ENCODE data around the gene PHACTR1.

The PHACTR1 gene

DNA sequence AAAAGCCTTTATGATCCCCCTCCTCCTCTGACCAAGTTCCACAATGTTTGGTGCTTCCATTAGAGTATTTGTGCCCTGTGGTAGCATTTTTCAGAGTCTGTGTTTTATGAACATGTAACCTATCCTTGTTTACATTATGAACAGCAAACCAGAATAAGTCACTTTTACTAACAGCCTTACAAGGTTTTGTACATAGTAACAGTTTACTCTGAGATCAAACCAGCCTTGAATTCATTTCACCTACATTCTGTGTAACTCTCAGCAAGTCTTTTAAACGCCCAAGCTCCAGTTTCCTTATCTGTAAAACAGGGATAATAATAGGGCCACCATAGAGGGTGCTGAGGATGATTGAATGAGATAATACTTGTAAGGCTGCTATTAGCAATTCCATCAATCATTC is 175.0 kb downstream of the PHACTR1 start:
- H3K27ac ChIP-seq (replicated peaks) = no peak overlapping the region
- no peak for DNase-seq (ENCODE audit: low read depth in 1 of 2, low spot score in 1 of 2)
- no peak for TF ChIP-seq GABPA (IDR thresholded peaks at IDR 0.05; ENCODE audit: low read depth)
- no peak for TF ChIP-seq POLR2AphosphoS5 (IDR thresholded peaks at IDR 0.05; ENCODE audit: low read depth)
- TF ChIP-seq, protein P1, sequence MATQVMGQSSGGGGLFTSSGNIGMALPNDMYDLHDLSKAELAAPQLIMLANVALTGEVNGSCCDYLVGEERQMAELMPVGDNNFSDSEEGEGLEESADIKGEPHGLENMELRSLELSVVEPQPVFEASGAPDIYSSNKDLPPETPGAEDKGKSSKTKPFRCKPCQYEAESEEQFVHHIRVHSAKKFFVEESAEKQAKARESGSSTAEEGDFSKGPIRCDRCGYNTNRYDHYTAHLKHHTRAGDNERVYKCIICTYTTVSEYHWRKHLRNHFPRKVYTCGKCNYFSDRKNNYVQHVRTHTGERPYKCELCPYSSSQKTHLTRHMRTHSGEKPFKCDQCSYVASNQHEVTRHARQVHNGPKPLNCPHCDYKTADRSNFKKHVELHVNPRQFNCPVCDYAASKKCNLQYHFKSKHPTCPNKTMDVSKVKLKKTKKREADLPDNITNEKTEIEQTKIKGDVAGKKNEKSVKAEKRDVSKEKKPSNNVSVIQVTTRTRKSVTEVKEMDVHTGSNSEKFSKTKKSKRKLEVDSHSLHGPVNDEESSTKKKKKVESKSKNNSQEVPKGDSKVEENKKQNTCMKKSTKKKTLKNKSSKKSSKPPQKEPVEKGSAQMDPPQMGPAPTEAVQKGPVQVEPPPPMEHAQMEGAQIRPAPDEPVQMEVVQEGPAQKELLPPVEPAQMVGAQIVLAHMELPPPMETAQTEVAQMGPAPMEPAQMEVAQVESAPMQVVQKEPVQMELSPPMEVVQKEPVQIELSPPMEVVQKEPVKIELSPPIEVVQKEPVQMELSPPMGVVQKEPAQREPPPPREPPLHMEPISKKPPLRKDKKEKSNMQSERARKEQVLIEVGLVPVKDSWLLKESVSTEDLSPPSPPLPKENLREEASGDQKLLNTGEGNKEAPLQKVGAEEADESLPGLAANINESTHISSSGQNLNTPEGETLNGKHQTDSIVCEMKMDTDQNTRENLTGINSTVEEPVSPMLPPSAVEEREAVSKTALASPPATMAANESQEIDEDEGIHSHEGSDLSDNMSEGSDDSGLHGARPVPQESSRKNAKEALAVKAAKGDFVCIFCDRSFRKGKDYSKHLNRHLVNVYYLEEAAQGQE (IDR thresholded peaks at IDR 0.05; ENCODE audit: insufficient replicate concordance, low read depth) = no peak
- no peak for TF ChIP-seq SPI1 (IDR thresholded peaks at IDR 0.05; ENCODE audit: borderline replicate concordance, low read depth)
- TF ChIP-seq, protein P2, sequence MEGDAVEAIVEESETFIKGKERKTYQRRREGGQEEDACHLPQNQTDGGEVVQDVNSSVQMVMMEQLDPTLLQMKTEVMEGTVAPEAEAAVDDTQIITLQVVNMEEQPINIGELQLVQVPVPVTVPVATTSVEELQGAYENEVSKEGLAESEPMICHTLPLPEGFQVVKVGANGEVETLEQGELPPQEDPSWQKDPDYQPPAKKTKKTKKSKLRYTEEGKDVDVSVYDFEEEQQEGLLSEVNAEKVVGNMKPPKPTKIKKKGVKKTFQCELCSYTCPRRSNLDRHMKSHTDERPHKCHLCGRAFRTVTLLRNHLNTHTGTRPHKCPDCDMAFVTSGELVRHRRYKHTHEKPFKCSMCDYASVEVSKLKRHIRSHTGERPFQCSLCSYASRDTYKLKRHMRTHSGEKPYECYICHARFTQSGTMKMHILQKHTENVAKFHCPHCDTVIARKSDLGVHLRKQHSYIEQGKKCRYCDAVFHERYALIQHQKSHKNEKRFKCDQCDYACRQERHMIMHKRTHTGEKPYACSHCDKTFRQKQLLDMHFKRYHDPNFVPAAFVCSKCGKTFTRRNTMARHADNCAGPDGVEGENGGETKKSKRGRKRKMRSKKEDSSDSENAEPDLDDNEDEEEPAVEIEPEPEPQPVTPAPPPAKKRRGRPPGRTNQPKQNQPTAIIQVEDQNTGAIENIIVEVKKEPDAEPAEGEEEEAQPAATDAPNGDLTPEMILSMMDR (IDR thresholded peaks at IDR 0.05; ENCODE audit: insufficient read depth, low read length) = no peak
- no peaks in the 10 kb centered on the region for H3K27me3 ChIP-seq (ENCODE audit: insufficient read depth, poor library complexity, severe bottlenecking)
- no peak overlapping the region for H3K4me3 ChIP-seq (replicated peaks; ENCODE audit: insufficient read depth, low read length)

- no peaks in the 10 kb centered on the region for H3K27me3 ChIP-seq (ENCODE audit: insufficient read depth, poor library complexity, severe bottlenecking)
- no peak overlapping the region for H3K27ac ChIP-seq (replicated peaks)
- no peak overlapping the region for H3K4me3 ChIP-seq (replicated peaks; ENCODE audit: insufficient read depth, low read length)
- DNase-seq (ENCODE audit: low read depth in 1 of 2, low spot score in 1 of 2) = no peak
- TF ChIP-seq, protein P1 (IDR thresholded peaks at IDR 0.05; ENCODE audit: insufficient replicate concordance, low read depth) = no peak
- TF ChIP-seq POLR2AphosphoS5 (IDR thresholded peaks at IDR 0.05; ENCODE audit: low read depth) (no peak), SPI1 (IDR thresholded peaks at IDR 0.05; ENCODE audit: borderline replicate concordance, low read depth) (no peak), GABPA (IDR thresholded peaks at IDR 0.05; ENCODE audit: low read depth) (no peak)
- TF ChIP-seq, protein P2 (IDR thresholded peaks at IDR 0.05; ENCODE audit: insufficient read depth, low read length) = no peak
These were observed 175.6 kb downstream of the PHACTR1 start for GRCh38 chr6:12892151-12892550.

DNA sequence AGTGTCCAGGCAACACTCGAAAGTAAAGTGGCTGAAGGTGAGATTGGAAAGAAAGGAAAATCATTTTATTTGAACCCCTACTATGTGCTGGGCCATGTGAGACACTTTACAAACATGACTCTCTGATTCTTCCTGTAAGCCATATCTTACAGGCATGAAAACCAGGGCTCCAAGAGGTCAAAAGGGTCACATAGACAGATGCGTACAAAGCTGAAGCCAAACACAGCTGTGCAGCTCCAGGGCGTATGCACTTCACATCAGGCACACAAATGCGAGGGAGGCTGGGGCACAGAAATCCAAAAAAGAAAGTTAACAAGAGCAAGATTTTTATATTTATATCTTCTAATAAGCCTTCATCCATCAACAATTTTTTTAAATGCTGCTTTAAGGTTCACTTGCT is 176.5 kb downstream of the PHACTR1 start:
- Histone ChIP-seq H3K27me3 (ENCODE audit: insufficient read depth, poor library complexity, severe bottlenecking) (no peaks in the 10 kb centered on the region), H3K27ac (replicated peaks) (no peak overlapping the region), H3K4me3 (replicated peaks; ENCODE audit: insufficient read depth, low read length) (no peak overlapping the region)
- no peak for DNase-seq (ENCODE audit: low read depth in 1 of 2, low spot score in 1 of 2)
- TF ChIP-seq POLR2AphosphoS5 (IDR thresholded peaks at IDR 0.05; ENCODE audit: low read depth) (no peak), SPI1 (IDR thresholded peaks at IDR 0.05; ENCODE audit: borderline replicate concordance, low read depth) (no peak), GABPA (IDR thresholded peaks at IDR 0.05; ENCODE audit: low read depth) (no peak)
- TF ChIP-seq, protein P2 (IDR thresholded peaks at IDR 0.05; ENCODE audit: insufficient read depth, low read length) = no peak
- TF ChIP-seq, protein P1 (IDR thresholded peaks at IDR 0.05; ENCODE audit: insufficient replicate concordance, low read depth) = no peak
